Thyroid gland (tissue), 4 donors: ENCODE data around the gene MAGIX. TPM values are rescaled to one million over a fixed set of nuclear protein-coding genes. Genes with fewer than 3 reads are reported as not detected.
"Not testable (repeated sequence)": the region's sequence is repeated elsewhere in the genome, so short reads cannot be mapped to it uniquely, and the experiment has no call there.

Experiments used
- DNase-seq, 2 donors: peaks; one replicate each; pipeline ENCODE4 v3.0.0-alpha.2; 2019
- H3K27ac ChIP-seq, 3 donors: fragments of 200-600 bp; sonication (generic); 1 replicate in 2 of 3; 2 replicates in 1 of 3; pipeline ENCODE4 v1.5.1; 2016 to 2019; ENCODE audit warnings: mild to moderate bottlenecking in 1 of 3, moderate library complexity in 1 of 3
- H3K27me3 ChIP-seq: fragments of 200-600 bp; sonication (generic); one replicate; pipeline ENCODE4 v1.5.1; 2019
- H3K36me3 ChIP-seq, 2 donors: fragments of 200-600 bp; sonication (generic); one replicate each; pipeline ENCODE4 v1.5.1; 2016 to 2019
- H3K4me1 ChIP-seq, 2 donors: fragments of 200-600 bp; sonication (generic); one replicate each; pipeline ENCODE4 v1.5.1; 2017 to 2019
- H3K4me3 ChIP-seq, 3 donors: fragments of 200-600 bp; sonication (generic); replicated peaks in 1 of 3; 1 replicate in 2 of 3; 2 replicates in 1 of 3; pipeline ENCODE4 v1.5.1; 2016; ENCODE audit warnings: mild to moderate bottlenecking in 1 of 3
- H3K9me3 ChIP-seq: fragments of 200-600 bp; sonication (generic); one replicate; pipeline ENCODE4 v1.5.1; 2017
- CTCF ChIP-seq, 6 experiments: fragments of 200-600 bp in 3 of 6; fragments of 450-650 bp in 3 of 6; sonication (generic) in 3 of 6; IDR thresholded peaks; one replicate each; pipeline ENCODE4 v1.5.1; 2016 to 2019; ENCODE audit warnings: antibody characterized with exemption in 6 of 6, mild to moderate bottlenecking in 2 of 6, inconsistent platforms in 1 of 6, moderate library complexity in 1 of 6
- POLR2A ChIP-seq, 2 donors: fragments of 450-650 bp; IDR thresholded peaks; one replicate each; pipeline ENCODE4 v1.6.1; 2017; ENCODE audit warnings: antibody characterized with exemption in 2 of 2, mild to moderate bottlenecking in 2 of 2, moderate library complexity in 1 of 2
- WGBS, 2 donors: methylation state at CpG; one replicate each; pipeline ENCODE4 v1.1.5; 2017; 5-methylcytosine and 5-hydroxymethylcytosine counted together
- intact Hi-C: fragments of 100-400 bp; cut with DNase I; formaldehyde crosslinking; loops from one replicate; pipeline ENCODE4 v1.15.1; 2023
- total RNA-seq, 4 donors: library from RNA; depleted of rRNA; stranded (reverse); fragments of >200 nt; gene quantifications; one replicate each; pipeline ENCODE4 v1.2.3, GENCODE V29; 2016

MAGIX gene
- total RNA-seq, 4 donors from 2014 or later = 16.5 to 40.9 (median 27.5) TPM

DNA sequence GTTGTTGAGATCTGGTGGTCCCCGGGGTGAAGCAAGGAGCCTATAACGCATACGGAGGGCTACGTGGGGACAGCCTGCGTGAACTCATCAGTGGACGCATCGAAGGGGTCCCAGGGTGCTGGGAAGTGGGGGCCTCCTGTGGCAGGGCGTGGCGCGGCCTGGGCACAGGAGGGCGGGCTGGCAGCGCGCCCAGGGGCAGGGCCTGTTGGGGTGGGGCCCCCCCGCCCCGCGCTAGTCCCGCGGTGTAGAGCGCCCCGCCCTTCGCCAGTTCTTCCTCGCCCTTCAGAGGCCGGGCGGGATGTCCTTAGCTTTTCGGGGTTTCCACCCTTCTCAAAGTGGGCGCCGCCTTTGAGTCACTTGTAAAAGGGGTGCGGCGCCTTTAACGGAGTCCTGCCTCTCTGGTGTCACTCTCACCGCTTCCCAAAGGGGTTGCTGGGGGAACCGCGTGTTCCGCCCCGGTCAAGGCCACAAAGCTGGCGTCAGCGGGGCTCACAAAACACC, 9.8 kb downstream of the MAGIX start:
- Histone ChIP-seq H3K4me3 (peak overlapping the region; percentile 6 to 35 (median 9)), H3K27ac (peak overlapping the region; percentile 21 to 69 (median 59)), H3K9me3 (no peaks in the 10 kb centered on the region), H3K4me1 (peaks cover 1 to 3% of the 10 kb centered on the region in 2 donors), H3K36me3 (no peaks in the 10 kb centered on the region), H3K27me3 (no peaks in the 10 kb centered on the region)
- DNase-seq = peak; percentile 72 to 75
- intact Hi-C loops = no loop called here
- 0% methylated on average over 2 of the region's 37 CpGs; no CpG with 5 or more reads in 1 of the 2 donors for WGBS, 2 donors
- peak in 1 of 2 donors; percentile 15 for TF ChIP-seq POLR2A (IDR thresholded peaks at IDR 0.05)
- no peak for TF ChIP-seq CTCF (IDR thresholded peaks at IDR 0.05)

DNA sequence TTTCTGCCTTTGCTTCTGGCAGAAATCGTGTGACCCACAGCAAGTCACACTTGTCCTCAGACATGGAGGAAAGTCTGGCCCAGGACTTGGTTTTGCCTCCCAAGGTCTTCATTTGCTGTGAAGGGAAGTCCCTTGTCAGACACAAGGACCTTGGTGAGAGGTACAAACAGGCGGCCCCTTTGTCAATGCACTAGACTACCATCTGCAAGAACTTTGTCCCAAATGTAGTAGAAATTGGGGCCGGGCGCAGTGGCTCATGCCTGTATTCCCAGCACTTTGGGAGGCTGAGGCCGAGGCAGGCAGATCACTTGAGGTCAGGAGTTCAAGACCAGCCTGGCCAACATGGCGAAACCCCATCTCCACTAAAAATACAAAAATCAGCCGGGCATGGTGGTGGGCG, 11.0 kb downstream of the MAGIX start:
- H3K36me3 ChIP-seq, H3K27me3 ChIP-seq, H3K9me3 ChIP-seq, H3K4me3 ChIP-seq, H3K4me1 ChIP-seq, intact Hi-C loops, DNase-seq: not testable (repeated sequence)
- peak overlapping the region in 1 of 3 donors; percentile 59 for H3K27ac ChIP-seq
- 93 to 96% methylated on average over 4 to 5 of the region's 8 CpGs for WGBS, 2 donors

DNA sequence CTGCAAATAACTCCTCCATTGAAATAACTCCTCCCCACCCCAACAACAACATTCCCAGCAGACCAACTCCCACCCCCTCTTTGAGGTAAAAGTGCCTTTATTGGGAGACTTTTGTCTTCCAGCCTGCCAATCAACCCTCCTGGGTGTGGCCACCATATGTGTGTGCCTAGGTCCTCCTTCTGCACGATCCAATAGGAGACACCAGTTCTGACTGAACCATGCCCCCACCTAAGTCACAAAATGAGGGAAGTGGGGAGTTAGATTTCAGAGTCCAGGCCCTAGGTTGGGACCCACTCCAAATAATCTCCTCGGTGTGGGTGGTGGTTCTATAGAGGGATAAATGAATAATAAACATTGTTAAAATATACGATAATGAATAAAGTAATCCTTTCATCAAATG, 12.2 kb downstream of the MAGIX start:
- no peak for TF ChIP-seq CTCF (IDR thresholded peaks at IDR 0.05)
- no peak for TF ChIP-seq POLR2A (IDR thresholded peaks at IDR 0.05)
- Histone ChIP-seq H3K4me1 (peaks cover 0 to 3% of the 10 kb centered on the region in 2 donors), H3K27me3 (no peaks in the 10 kb centered on the region), H3K4me3 (no peak overlapping the region), H3K9me3 (no peaks in the 10 kb centered on the region), H3K27ac (no peak overlapping the region), H3K36me3 (no peaks in the 10 kb centered on the region)
- intact Hi-C loops = no loop called here
- WGBS, 2 donors = 67 to 85% methylated on average over 3 of the region's 3 CpGs
- no peak for DNase-seq

- Histone ChIP-seq H3K4me1 (peaks cover 0 to 3% of the 10 kb centered on the region in 2 donors), H3K9me3 (no peaks in the 10 kb centered on the region), H3K27me3 (no peaks in the 10 kb centered on the region), H3K4me3 (no peak overlapping the region), H3K36me3 (no peaks in the 10 kb centered on the region), H3K27ac (no peak overlapping the region)
- intact Hi-C loops = no loop called here
- TF ChIP-seq CTCF (IDR thresholded peaks at IDR 0.05) = no peak
- no peak for TF ChIP-seq POLR2A (IDR thresholded peaks at IDR 0.05)
- WGBS, 2 donors = 92% methylated on average over 10 to 28 of the region's 43 CpGs
- DNase-seq = no peak
These were observed 13.1 kb downstream of the MAGIX start for GRCh38 chrX:49175435-49176274.

DNA sequence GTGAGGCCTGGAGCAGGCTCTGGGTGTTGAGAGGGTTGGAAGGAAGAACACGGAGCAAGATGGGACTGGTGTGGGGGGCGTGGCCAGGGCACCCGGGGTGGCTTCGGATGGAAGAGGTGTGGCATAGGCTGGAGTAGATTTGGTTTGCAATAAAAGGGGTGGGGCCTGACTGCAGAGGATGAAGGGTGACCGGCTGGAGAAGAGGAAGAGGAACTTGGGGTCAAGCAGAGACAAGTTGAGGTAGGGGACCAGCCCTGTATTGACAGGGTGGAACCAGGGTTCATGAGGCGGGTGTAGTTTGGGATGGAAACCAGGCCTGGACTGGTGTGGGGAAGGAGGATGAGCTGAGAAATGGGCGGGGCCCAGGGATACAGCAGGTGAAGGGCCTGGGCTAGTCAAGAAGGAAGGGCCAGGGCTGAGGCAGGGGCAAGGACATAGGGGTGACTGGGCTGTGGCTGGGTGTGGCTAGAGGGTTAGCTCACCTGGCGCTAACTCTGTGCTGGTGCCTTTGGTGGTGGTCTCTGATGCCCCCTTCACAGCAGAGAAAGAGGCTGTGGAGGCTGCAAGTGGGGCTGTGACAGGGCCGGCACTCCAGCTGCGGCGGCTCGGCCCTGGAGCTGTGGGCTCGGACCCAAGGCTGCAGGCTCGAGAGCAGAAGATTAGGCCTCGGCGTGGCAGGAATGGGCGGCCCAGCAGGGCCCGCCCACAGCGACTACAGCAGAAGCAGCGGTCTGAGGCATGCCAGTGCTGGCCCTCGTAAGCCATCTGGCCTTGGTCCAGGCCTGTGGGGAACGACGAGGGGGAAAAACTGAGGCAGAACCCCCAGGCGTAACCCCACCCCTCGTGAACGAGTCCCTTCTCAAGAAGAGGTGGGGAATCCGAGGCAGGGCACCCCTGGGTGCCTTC, 14.1 kb downstream of the MAGIX start:
- DNase-seq = no peak
- Histone ChIP-seq H3K27me3 (no peaks in the 10 kb centered on the region), H3K4me1 (peaks cover 0 to 3% of the 10 kb centered on the region in 2 donors), H3K36me3 (no peaks in the 10 kb centered on the region), H3K9me3 (no peaks in the 10 kb centered on the region), H3K4me3 (no peak overlapping the region), H3K27ac (no peak overlapping the region)
- TF ChIP-seq CTCF (IDR thresholded peaks at IDR 0.05) (no peak), POLR2A (IDR thresholded peaks at IDR 0.05) (no peak)
- WGBS, 2 donors = 73 to 80% methylated on average over 10 to 14 of the region's 27 CpGs
- intact Hi-C loops = no loop called here
